GM19467 (cell line): ENCODE measurements around the gene GALNT9.
"Not testable (repeated sequence)": the region's sequence is repeated elsewhere in the genome, so short reads cannot be mapped to it uniquely, and the experiment has no call there.

Experiments
- ATAC-seq: cut with Tn5 transposase; IDR thresholded peaks from one replicate; pipeline ENCODE4 v1.9.1; 2021; ENCODE audit warnings: mild to moderate bottlenecking, moderate library complexity; ENCODE audit not compliant: unreplicated experiment

The GALNT9 gene

DNA sequence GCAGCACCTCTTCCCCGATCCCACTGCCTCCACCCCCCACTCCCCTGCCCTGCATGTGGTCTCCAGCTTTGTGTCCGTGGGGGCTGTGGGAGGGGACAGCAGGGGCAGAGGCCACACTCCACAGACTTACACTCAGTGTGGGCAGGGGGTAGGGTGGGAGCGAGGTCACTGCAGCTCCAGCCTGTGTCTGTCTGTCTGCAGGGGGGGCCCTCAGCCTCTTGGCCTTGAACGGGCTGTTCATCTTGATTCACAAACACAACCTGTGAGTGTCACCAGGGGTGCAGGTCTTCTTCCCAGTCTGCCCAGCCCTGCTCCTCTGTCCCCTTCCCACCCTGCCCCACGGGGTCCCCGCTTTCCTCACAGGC lies 178.6 kb downstream of the GALNT9 start:
- no peak for ATAC-seq

DNA sequence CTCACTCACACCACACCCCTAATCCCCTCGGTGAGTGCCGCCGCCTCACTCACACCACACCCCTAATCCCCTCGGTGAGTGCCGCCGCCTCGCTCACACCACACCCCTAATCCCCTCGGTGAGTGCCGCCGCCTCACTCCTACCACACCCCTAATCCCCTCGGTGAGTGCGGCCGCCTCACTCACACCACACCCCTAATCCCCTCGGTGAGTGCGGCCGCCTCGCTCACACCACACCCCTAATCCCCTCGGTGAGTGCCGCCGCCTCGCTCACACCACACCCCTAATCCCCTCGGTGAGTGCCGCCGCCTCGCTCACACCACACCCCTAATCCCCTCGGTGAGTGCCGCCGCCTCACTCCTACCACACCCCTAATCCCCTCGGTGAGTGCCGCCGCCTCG lies 179.9 kb downstream of the GALNT9 start:
- ATAC-seq = not testable (repeated sequence)

DNA sequence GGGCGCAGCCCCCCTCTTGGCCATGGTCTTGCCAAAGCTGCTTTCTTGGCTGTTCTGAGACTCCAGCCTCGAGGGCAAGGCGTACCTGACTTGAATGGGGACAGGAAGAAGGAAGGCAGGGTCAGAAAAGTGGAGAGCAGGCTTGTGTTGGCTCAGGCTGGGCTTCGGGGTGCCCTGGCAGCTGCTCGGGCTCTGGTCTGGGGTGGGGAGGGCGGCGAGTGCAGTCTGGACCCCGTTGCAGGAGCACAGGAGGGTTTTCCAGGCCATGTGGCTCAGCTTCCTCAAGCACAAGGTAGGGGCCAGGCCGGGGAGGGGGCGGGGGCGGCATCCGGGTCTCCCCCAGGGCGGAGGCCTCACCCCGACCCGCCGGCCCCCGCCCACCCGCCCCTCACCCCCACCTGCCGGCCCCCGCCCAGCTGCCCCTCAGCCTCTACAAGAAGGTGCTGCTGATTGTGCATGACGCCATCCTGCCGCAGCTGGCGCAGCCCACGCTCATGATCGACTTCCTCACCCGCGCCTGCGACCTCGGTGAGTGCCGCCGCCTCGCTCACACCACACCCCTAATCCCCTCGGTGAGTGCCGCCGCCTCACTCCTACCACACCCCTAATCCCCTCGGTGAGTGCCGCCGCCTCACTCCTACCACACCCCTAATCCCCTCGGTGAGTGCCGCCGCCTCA lies 180.9 kb downstream of the GALNT9 start:
- no peak for ATAC-seq

DNA sequence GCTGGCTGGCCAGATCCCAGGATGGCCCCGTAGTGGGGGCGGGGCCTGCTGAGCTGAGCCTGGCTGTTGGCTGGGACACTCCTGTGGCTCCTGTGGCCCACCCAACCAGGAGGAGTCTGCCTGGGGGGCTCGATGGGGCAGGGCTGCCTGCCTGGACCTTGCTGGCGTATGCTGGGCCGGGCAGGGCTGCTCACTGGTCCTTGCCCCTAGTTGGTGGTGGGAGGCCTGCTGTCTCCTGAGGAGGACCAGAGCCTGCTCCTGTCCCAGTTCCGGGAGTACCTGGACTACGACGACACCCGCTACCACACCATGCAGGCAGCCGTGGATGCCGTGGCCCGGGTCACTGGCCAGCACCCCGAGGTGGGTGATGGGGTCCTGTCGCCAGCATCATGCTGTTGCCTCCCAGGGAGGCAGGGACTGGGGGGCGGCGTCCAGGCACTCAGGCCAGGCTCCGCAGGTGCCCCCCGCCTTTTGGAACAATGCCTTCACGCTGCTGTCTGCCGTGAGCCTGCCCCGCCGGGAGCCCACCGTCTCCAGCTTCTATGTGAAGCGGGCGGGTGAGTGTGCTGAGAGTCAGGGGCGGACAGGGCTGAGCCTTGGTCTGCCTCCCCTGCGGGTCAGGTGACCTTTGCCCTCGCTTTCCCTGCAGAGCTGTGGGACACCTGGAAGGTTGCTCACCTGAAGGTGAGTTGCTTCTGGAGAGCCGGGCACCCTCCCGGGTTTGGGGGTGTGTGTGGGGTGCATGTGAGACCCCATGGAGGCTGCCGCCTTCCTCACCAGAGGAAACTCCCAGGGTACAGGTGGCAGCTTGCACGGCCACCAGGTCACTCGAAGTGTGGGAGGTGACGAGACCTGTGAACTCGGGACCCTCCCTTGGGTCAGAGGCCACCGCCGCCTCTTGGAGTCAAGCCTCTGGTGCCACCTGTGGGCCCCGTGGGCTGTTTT lies 181.7 kb downstream of the GALNT9 start:
- no peak for ATAC-seq

DNA sequence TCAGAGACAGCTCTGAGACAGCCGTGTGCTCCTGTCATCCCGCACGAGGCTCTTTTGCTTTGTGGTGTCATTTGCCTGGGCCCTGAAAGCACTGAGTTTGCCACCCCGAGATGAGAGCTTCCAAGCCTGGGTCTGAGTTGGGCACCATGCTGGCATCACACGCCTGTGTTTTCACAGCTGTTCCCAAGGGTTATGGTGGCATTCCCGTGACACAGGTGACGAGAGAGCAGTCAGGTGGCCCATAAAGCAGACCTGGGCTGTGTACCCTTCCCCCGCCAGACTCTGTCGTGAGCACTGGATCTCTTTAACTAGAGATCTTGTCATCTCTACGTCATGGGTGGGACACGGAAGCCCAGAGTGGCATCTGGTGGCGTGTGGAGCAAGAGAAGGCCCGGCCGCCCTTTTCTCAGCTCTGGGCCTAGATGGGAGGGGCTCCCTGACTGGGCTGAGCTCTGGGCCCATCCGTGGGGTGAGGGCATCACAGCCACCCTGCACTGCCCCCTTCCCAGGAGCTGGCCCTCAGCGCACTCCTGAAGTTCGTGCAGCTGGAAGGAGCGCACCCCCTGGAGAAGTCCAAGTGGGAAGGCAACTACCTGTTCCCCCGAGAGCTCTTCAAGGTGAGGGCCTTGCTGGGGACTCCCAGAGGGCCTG lies 182.5 kb downstream of the GALNT9 start:
- ATAC-seq = no peak
